HG03159 (cell line): ENCODE results near the gene FBXW4.
"Not testable (repeated sequence)": the region's sequence is repeated elsewhere in the genome, so short reads cannot be mapped to it uniquely, and the experiment has no call there.

ENCODE experiments used
- ATAC-seq: cut with Tn5 transposase; IDR thresholded peaks from one replicate; pipeline ENCODE4 v1.9.1; 2021; ENCODE audit warnings: mild to moderate bottlenecking, moderate library complexity; ENCODE audit not compliant: unreplicated experiment

FBXW4 gene

GRCh38 chr10:101658975-101659374 is 36.0 kb downstream of the FBXW4 start:
- ATAC-seq, result no peak

GRCh38 chr10:101656890-101657289 is 38.1 kb downstream of the FBXW4 start:
- no peak for ATAC-seq

GRCh38 chr10:101655570-101655969 is 39.4 kb downstream of the FBXW4 start:
- no peak for ATAC-seq

GRCh38 chr10:101653536-101653935 is 41.4 kb downstream of the FBXW4 start:
- no peak for ATAC-seq

GRCh38 chr10:101651336-101651735 is 43.6 kb downstream of the FBXW4 start:
- no peak for ATAC-seq

GRCh38 chr10:101650863-101651262 is 44.1 kb downstream of the FBXW4 start:
- no peak for ATAC-seq

GRCh38 chr10:101649525-101650085 is 45.4 kb downstream of the FBXW4 start:
- ATAC-seq, result no peak

- no peak for ATAC-seq
Observed at GRCh38 chr10:101647255-101647654, 47.7 kb downstream of the FBXW4 start.

- ATAC-seq, result no peak
Observed at GRCh38 chr10:101646364-101646763, 48.6 kb downstream of the FBXW4 start.

- ATAC-seq, result no peak
Observed at GRCh38 chr10:101645659-101646058, 49.3 kb downstream of the FBXW4 start.

- ATAC-seq, result no peak
Observed at GRCh38 chr10:101644002-101644401, 51.0 kb downstream of the FBXW4 start.

GRCh38 chr10:101643546-101643945 is 51.4 kb downstream of the FBXW4 start:
- no peak for ATAC-seq

GRCh38 chr10:101639141-101639900 is 55.6 kb downstream of the FBXW4 start:
- no peak for ATAC-seq

GRCh38 chr10:101633510-101633909 is 61.5 kb downstream of the FBXW4 start:
- ATAC-seq, result not testable (repeated sequence)

GRCh38 chr10:101631821-101632475 is 63.0 kb downstream of the FBXW4 start:
- ATAC-seq, result no peak

- ATAC-seq, result no peak
Observed at GRCh38 chr10:101630633-101630920, 64.4 kb downstream of the FBXW4 start.

- no peak for ATAC-seq
Observed at GRCh38 chr10:101629837-101630632, 64.9 kb downstream of the FBXW4 start.

GRCh38 chr10:101625821-101626412 is 69.1 kb downstream of the FBXW4 start:
- ATAC-seq, result no peak

- ATAC-seq, result no peak
Observed at GRCh38 chr10:101624526-101625102, 70.4 kb downstream of the FBXW4 start.

GRCh38 chr10:101623528-101623927 is 71.4 kb downstream of the FBXW4 start:
- no peak for ATAC-seq

- ATAC-seq, result no peak
Observed at GRCh38 chr10:101619983-101620382, 75.0 kb downstream of the FBXW4 start.
